Globus pallidus (tissue), 1 donor: Measurements from ENCODE around the gene RIMKLB.

Source experiments
- DNase-seq: peaks from one replicate; pipeline ENCODE4 v3.0.0-alpha.2; 2015; ENCODE audit warnings: low spot score

RIMKLB gene

GRCh38 chr12:8697476-8698131, at the start of gene RIMKLB:
TSS of gene RIMKLB (plus strand) at chr12:8697991. CDS start at chr12:8713867, 15,876 bp downstream.
- DNase-seq: peak; percentile 67

GRCh38 chr12:8648576-8649205, 49.1 kb upstream of the RIMKLB start:
- no peak for DNase-seq

GRCh38 chr12:8655421-8655820, 42.4 kb upstream of the RIMKLB start:
- DNase-seq: no peak

GRCh38 chr12:8658346-8658745, 39.4 kb upstream of the RIMKLB start:
- DNase-seq: no peak

- peak; percentile 37 for DNase-seq
Measured at GRCh38 chr12:8661016-8661415, 36.8 kb upstream of the RIMKLB start.

- no peak for DNase-seq
Measured at GRCh38 chr12:8661751-8662150, 36.0 kb upstream of the RIMKLB start.

- no peak for DNase-seq
Measured at GRCh38 chr12:8662593-8662992, 35.2 kb upstream of the RIMKLB start, which contains the start of gene MFAP5. TSS of gene MFAP5 (minus strand) at chr12:8662826. CDS start at chr12:8662104, 722 bp downstream.

GRCh38 chr12:8664228-8664913, 33.4 kb upstream of the RIMKLB start:
- no peak for DNase-seq

GRCh38 chr12:8665759-8666158, 32.0 kb upstream of the RIMKLB start:
- no peak for DNase-seq

- DNase-seq: no peak
Measured at GRCh38 chr12:8667270-8667669, 30.5 kb upstream of the RIMKLB start.

- no peak for DNase-seq
Measured at GRCh38 chr12:8668441-8668840, 29.4 kb upstream of the RIMKLB start.

GRCh38 chr12:8672381-8672780, 25.4 kb upstream of the RIMKLB start:
- DNase-seq: no peak

GRCh38 chr12:8675591-8676036, 22.2 kb upstream of the RIMKLB start:
- DNase-seq: no peak

GRCh38 chr12:8676651-8677050, 21.1 kb upstream of the RIMKLB start:
- no peak for DNase-seq

- no peak for DNase-seq
Measured at GRCh38 chr12:8677362-8677761, 20.4 kb upstream of the RIMKLB start.

GRCh38 chr12:8678661-8679111, 19.1 kb upstream of the RIMKLB start:
- no peak for DNase-seq

- no peak for DNase-seq
Measured at GRCh38 chr12:8680533-8680932, 17.3 kb upstream of the RIMKLB start.

- DNase-seq: no peak
Measured at GRCh38 chr12:8681129-8681884, 16.5 kb upstream of the RIMKLB start.

- DNase-seq: no peak
Measured at GRCh38 chr12:8685051-8685450, 12.7 kb upstream of the RIMKLB start.

GRCh38 chr12:8687846-8688601, 9.8 kb upstream of the RIMKLB start:
- DNase-seq: peak; percentile 67

GRCh38 chr12:8689681-8690080, 8.1 kb upstream of the RIMKLB start:
- DNase-seq: no peak
